MCF 10A (cell line): Measurements from ENCODE around the gene NSL1. TPM values are rescaled to one million over a fixed set of nuclear protein-coding genes. Genes with fewer than 3 reads are reported as not detected.
"Not testable (repeated sequence)": the region's sequence is repeated elsewhere in the genome, so short reads cannot be mapped to it uniquely, and the experiment has no call there.

Source experiments
- Bru-seq: library from RNA; stranded (reverse); fragments of 400-500 nt; gene quantifications from one replicate; lab custom pipeline; 2021; lab: Mats Ljungman, UMichigan
- BruChase-seq, 2 experiments: library from RNA; stranded (reverse); fragments of 400-500 nt; gene quantifications; one replicate each; lab custom pipeline; 2021; lab: Mats Ljungman, UMichigan
- BruUV-seq: library from RNA; stranded (reverse); fragments of 400-500 nt; replicated peaks from 2 replicates; lab custom pipeline; 2021; lab: Mats Ljungman, UMichigan
- CTCF ChIA-PET: fragments of 300-600 bp; sonication (Branson Sonifier 250); formaldehyde crosslinking; extraction: SDS; loops from one replicate; lab custom pipeline; 2021; ENCODE audit warnings: antibody characterized with exemption, inconsistent platforms; lab: Yijun Ruan, JAX
- POLR2A ChIA-PET: fragments of 300-600, 350-650 bp; sonication (Branson Sonifier 250); formaldehyde crosslinking; extraction: SDS; loops from one replicate; lab custom pipeline; 2020; ENCODE audit warnings: antibody characterized with exemption, inconsistent platforms; lab: Yijun Ruan, JAX
- DNase-seq: peaks from one replicate; pipeline ENCODE4 v3.0.0-alpha.2; 2018; ENCODE audit not compliant: unreplicated experiment
- H3K27ac Mint-ChIP-seq: one replicate; pipeline ENCODE4 v1.8.0; 2022; ENCODE audit warnings: mild to moderate bottlenecking, low read depth, mixed read lengths; ENCODE audit not compliant: unreplicated experiment
- H3K27me3 Mint-ChIP-seq: one replicate; pipeline ENCODE4 v1.8.0; 2022; ENCODE audit warnings: mixed read lengths; ENCODE audit not compliant: insufficient read depth, unreplicated experiment
- H3K36me3 Mint-ChIP-seq: one replicate; pipeline ENCODE4 v1.8.0; 2022; ENCODE audit warnings: mild to moderate bottlenecking, moderate library complexity, mixed read lengths; ENCODE audit not compliant: insufficient read depth, unreplicated experiment
- H3K4me1 Mint-ChIP-seq: one replicate; pipeline ENCODE4 v1.8.0; 2022; ENCODE audit warnings: mixed read lengths; ENCODE audit not compliant: insufficient read depth, unreplicated experiment
- H3K4me3 Mint-ChIP-seq: one replicate; pipeline ENCODE4 v1.8.0; 2022; ENCODE audit warnings: mild to moderate bottlenecking, moderate library complexity, mixed read lengths; ENCODE audit not compliant: unreplicated experiment
- H3K9me3 Mint-ChIP-seq: one replicate; pipeline ENCODE4 v1.8.0; 2022; ENCODE audit warnings: mixed read lengths; ENCODE audit not compliant: unreplicated experiment
- intact Hi-C: fragments of 100-400 bp; cut with micrococcal nuclease; formaldehyde crosslinking; loops from 2 replicates; pipeline ENCODE4 v1.14.1; 2022
- long read RNA-seq: library from polyadenylated mRNA; stranded (forward); transcript quantifications from one replicate; pipeline ENCODE4 v2.0.0, GENCODE V29; 2022
- total RNA-seq: library from RNA; stranded (reverse); gene quantifications from 2 replicates; pipeline ENCODE4 v1.2.3, GENCODE V29; 2022
- TF ChIP-seq, protein P1 (sequence below): fragments of 200-600 bp; IDR thresholded peaks from one replicate; pipeline ENCODE4 v1.8.0; 2022; ENCODE audit warnings: antibody characterized with exemption, mild to moderate bottlenecking; ENCODE audit not compliant: unreplicated experiment

The NSL1 gene
- 39.7 and 42.2 TPM in 2 replicates for total RNA-seq
- Bru-seq, nascent RNA: percentile 80 among the genes with signal in this experiment
- BruChase-seq, experiment 1, labeled RNA remaining after a 6-hour chase: percentile 90 among the genes with signal in this experiment
- BruChase-seq, experiment 2, labeled RNA remaining after a 2-hour chase: percentile 91 among the genes with signal in this experiment
- long read RNA-seq, transcript NSL1-202 (6 exons, 2,317 nt): major isoform, 79 of 96 reads
- long read RNA-seq, partial matches to known transcripts: 0 of 96 reads
- long read RNA-seq, other reads (novel, unspliced or antisense): 11 of 96 reads

DNA sequence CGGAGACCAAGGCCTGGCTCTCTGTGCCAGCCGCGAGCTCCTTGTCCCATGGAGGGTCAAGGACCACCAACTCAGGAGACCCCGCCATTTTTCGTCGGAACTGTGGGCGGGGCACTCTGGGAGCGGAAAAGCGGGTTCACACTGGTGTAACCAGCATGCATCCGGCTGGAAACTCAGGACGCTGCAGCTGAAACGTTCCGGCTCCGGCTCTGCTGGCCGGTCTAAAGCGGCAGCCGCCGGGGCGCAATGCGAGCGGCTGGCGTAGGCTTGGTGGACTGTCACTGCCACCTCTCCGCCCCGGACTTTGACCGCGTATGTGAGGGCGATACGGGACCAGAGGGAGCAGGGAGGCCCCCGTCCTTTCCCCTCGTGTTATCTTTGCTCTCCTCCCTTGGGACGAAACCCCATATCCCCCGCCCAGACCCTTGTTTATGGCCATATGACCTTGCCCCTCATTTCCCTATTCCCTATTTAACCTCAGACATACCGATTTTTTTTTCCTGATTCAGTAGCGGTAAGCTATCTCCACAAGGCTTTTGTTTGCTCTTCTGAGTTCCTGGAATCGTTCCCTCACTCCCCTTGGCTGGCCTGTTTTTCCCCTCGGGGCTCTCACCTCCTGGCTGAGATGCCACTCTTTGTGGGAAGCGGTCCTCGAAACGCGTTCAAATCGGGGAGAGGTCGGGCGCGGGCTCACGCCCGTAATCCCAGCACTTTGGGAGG is at the start of gene NSL1, which contains the start of gene TATDN3:
Gene NSL1 (minus strand): TSS at position 102 of the 720 bp plus-strand sequence. CDS start 14 bp downstream, at position 88.
Gene TATDN3 (plus strand): TSS at position 219 of the 720 bp plus-strand sequence. CDS start 28 bp downstream, at position 247.
- no peaks in the 10 kb centered on the region for H3K9me3 Mint-ChIP-seq
- TSS peak; percentile 85 for BruUV-seq
- no peaks in the 10 kb centered on the region for H3K27me3 Mint-ChIP-seq
- peak within 1 kb of the TSS; percentile 83 for H3K4me3 Mint-ChIP-seq
- ChIA-PET POLR2A (interaction anchor here (0.6 to 7.5 kb wide), 66 partner anchors 9 to 1713 kb away, joined by 3 to 134 read pairs (median 5); partner anchors contain the start of genes ATF3, DTL, FLVCR1 and INTS7), CTCF (interaction anchor here (0.6 to 4.7 kb wide), 26 partner anchors 8 to 1101 kb away, joined by 3 to 44 read pairs (median 4); partner anchors contain the start of gene FLVCR1)
- TF ChIP-seq, protein P1, sequence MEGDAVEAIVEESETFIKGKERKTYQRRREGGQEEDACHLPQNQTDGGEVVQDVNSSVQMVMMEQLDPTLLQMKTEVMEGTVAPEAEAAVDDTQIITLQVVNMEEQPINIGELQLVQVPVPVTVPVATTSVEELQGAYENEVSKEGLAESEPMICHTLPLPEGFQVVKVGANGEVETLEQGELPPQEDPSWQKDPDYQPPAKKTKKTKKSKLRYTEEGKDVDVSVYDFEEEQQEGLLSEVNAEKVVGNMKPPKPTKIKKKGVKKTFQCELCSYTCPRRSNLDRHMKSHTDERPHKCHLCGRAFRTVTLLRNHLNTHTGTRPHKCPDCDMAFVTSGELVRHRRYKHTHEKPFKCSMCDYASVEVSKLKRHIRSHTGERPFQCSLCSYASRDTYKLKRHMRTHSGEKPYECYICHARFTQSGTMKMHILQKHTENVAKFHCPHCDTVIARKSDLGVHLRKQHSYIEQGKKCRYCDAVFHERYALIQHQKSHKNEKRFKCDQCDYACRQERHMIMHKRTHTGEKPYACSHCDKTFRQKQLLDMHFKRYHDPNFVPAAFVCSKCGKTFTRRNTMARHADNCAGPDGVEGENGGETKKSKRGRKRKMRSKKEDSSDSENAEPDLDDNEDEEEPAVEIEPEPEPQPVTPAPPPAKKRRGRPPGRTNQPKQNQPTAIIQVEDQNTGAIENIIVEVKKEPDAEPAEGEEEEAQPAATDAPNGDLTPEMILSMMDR: no peak
- peaks cover 29% of the 10 kb centered on the region for H3K36me3 Mint-ChIP-seq
- peaks cover 19% of the 10 kb centered on the region for H3K4me1 Mint-ChIP-seq
- DNase-seq: peak; percentile 98
- peak within 1 kb of the TSS; percentile 90 for H3K27ac Mint-ChIP-seq
- intact Hi-C loops: loop anchor here (1.0 to 10.0 kb wide), 4 partner anchors 65 to 505 kb away; partner anchors contain the start of genes PPP2R5A and RPS6KC1

GRCh38 chr1:212838145-212838544 is 46.6 kb upstream of the NSL1 start:
- no peak overlapping the region for H3K27ac Mint-ChIP-seq
- H3K4me1 Mint-ChIP-seq: no peaks in the 10 kb centered on the region
- TF ChIP-seq, protein P1: no peak
- H3K36me3 Mint-ChIP-seq: no peaks in the 10 kb centered on the region
- H3K4me3 Mint-ChIP-seq: no peak overlapping the region
- ChIA-PET POLR2A (interaction anchor here (0.6 to 2.2 kb wide), 5 partner anchors 10 to 738 kb away, joined by 3 to 9 read pairs (median 4); partner anchors contain the start of gene FLVCR1), CTCF (interaction anchor here (0.7 to 2.0 kb wide), 3 partner anchors 10 to 21 kb away, joined by 3 to 7 read pairs (median 6); partner anchors contain the start of gene SPATA45)
- no peaks in the 10 kb centered on the region for H3K27me3 Mint-ChIP-seq
- no peaks in the 10 kb centered on the region for H3K9me3 Mint-ChIP-seq
- intact Hi-C loops: no loop called here
- no TSS peak for BruUV-seq
- no peak for DNase-seq

DNA sequence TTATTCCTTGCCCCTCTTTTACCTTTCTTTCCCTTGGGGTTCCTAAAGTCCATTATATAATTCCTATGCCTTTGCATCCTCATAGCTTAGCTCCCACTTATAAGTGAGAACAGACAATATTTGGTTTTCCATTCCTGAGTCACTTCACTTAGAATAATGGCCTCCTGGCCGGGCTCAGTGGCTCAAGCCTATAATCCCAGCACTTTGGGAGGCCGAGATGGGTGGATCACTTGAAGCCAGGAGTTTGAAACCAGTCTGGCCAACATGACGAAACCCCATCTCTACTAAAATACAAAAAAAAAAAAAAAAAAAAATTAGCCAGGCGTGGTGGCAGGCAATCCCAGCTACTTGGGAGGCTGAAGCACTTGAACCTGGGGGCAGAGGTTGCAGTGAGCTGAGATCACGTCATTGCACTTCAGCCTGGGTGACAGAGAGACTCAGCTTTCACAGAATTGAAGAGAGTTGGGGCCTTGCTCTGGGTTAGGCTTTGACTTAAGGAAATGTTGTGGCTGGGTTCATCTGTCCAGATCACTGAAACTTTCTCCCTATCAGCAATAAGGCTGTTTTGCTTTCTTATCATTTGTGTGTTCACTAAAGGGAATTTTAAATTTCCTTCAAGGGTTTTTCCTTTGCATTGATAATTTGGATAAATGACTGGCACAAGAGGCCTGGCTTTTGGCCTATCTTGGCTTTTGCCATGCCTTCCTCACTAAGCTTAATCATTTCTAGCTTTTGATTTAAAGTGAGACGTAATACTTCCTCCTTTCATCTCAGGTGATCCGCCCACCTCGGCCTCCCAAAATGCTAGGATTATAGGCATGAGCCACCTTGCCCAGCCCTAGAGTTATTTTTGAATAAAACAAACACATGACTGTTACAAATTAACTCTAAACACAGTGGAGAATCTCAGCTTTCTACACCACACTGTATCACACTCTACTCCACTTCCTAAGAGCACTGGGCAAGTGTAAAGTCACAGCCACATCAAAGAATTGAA is 41.9 kb upstream of the NSL1 start:
- CTCF ChIA-PET: interaction anchor here (0.6 to 2.0 kb wide), 8 partner anchors 7 to 1045 kb away, joined by 3 to 13 read pairs (median 5); no protein-coding TSS in a partner anchor
- H3K9me3 Mint-ChIP-seq, H3K27ac Mint-ChIP-seq, H3K4me3 Mint-ChIP-seq, H3K27me3 Mint-ChIP-seq, BruUV-seq, intact Hi-C loops, H3K4me1 Mint-ChIP-seq, H3K36me3 Mint-ChIP-seq, DNase-seq: not testable (repeated sequence)
- POLR2A ChIA-PET: interaction anchor here (1.0 kb wide), 1 partner anchor 24 kb away, joined by 5 read pairs; no protein-coding TSS in a partner anchor
